ENCODE measurements around the gene PDE8B.
"Not testable (repeated sequence)": the region's sequence is repeated elsewhere in the genome, so short reads cannot be mapped to it uniquely, and the experiment has no call there.

DNA sequence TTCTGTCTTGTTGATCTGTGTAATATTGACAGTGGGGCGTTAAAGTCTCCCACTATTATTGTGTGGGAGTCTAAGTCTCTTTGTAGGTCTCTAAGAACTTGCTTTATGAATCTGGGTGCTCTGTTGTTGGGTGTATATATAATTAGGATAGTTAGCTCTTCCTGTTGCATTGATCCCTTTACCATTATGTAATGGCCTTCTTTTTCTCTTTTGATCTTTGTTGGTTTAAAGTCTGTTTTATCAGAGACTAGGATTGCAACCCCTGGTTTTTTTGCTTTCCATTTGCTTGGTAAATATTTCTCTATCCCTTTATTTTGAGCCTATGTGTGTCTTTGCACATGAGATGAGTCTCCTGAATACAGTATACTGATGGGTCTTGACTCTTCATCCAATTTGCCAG is 175.9 kb downstream of the PDE8B start:
- TF ChIP-seq, protein P1, sequence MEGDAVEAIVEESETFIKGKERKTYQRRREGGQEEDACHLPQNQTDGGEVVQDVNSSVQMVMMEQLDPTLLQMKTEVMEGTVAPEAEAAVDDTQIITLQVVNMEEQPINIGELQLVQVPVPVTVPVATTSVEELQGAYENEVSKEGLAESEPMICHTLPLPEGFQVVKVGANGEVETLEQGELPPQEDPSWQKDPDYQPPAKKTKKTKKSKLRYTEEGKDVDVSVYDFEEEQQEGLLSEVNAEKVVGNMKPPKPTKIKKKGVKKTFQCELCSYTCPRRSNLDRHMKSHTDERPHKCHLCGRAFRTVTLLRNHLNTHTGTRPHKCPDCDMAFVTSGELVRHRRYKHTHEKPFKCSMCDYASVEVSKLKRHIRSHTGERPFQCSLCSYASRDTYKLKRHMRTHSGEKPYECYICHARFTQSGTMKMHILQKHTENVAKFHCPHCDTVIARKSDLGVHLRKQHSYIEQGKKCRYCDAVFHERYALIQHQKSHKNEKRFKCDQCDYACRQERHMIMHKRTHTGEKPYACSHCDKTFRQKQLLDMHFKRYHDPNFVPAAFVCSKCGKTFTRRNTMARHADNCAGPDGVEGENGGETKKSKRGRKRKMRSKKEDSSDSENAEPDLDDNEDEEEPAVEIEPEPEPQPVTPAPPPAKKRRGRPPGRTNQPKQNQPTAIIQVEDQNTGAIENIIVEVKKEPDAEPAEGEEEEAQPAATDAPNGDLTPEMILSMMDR (conservative IDR thresholded peaks at IDR 0.05; ENCODE audit: low read depth, low read length) = not testable (repeated sequence)
- TF ChIP-seq EZH2 (IDR thresholded peaks at IDR 0.05; ENCODE audit: low read length, unreplicated experiment) = not testable (repeated sequence)
